Stimulated activated CD8-positive, alpha-beta memory T cell treated with anti-CD3 and anti-CD28 coated beads, Interleukin-4, amount 100 ng/mL, for 24 hours (primary cell): Measurements from ENCODE around the gene TTBK1.

Experiments
- DNase-seq: peaks from one replicate; pipeline ENCODE4 v3.0.0-alpha.2; 2020; ENCODE audit warnings: low read depth

The TTBK1 gene

GRCh38 chr6:43223175-43223574 is 20.1 kb upstream of the TTBK1 start:
- DNase-seq, result no peak

- no peak for DNase-seq
These were observed 17.0 kb upstream of the TTBK1 start for GRCh38 chr6:43226192-43226851.

GRCh38 chr6:43228951-43229802 is 14.1 kb upstream of the TTBK1 start, which contains the start of gene DNPH1:
Gene DNPH1, minus strand, starts transcription at chr6:43229481. Its CDS starts 25 bp downstream, at chr6:43229456.
- DNase-seq, result peak; percentile 69

GRCh38 chr6:43229803-43230620 is 13.3 kb upstream of the TTBK1 start:
- no peak for DNase-seq

- DNase-seq, result no peak
These were observed 12.2 kb upstream of the TTBK1 start for GRCh38 chr6:43231053-43231452.

GRCh38 chr6:43231735-43232450 is 11.4 kb upstream of the TTBK1 start:
- no peak for DNase-seq

GRCh38 chr6:43235841-43236240 is 7.4 kb upstream of the TTBK1 start:
- no peak for DNase-seq

- DNase-seq, result no peak
These were observed 4.2 kb upstream of the TTBK1 start for GRCh38 chr6:43239054-43239453.

GRCh38 chr6:43240950-43241349 is 2.3 kb upstream of the TTBK1 start:
- DNase-seq, result no peak

- no peak for DNase-seq
These were observed 1.8 kb upstream of the TTBK1 start for GRCh38 chr6:43241446-43241845.

GRCh38 chr6:43243664-43244321 is 512 bp downstream of the TTBK1 start:
- DNase-seq, result no peak

GRCh38 chr6:43246301-43247113 is 3.2 kb downstream of the TTBK1 start:
- no peak for DNase-seq

- DNase-seq, result peak; percentile 66
These were observed 4.1 kb downstream of the TTBK1 start for GRCh38 chr6:43247114-43247999.

GRCh38 chr6:43248101-43248500 is 4.8 kb downstream of the TTBK1 start:
- no peak for DNase-seq

GRCh38 chr6:43248791-43249190 is 5.5 kb downstream of the TTBK1 start:
- no peak for DNase-seq

GRCh38 chr6:43250992-43251373 is 7.7 kb downstream of the TTBK1 start:
- DNase-seq, result no peak

- DNase-seq, result no peak
These were observed 10.1 kb downstream of the TTBK1 start for GRCh38 chr6:43253401-43253800.

GRCh38 chr6:43254138-43254817 is 11.0 kb downstream of the TTBK1 start:
- no peak for DNase-seq

- DNase-seq, result no peak
These were observed 11.6 kb downstream of the TTBK1 start for GRCh38 chr6:43254846-43255245.
